ENCODE data around the gene MGMT.

DNA sequence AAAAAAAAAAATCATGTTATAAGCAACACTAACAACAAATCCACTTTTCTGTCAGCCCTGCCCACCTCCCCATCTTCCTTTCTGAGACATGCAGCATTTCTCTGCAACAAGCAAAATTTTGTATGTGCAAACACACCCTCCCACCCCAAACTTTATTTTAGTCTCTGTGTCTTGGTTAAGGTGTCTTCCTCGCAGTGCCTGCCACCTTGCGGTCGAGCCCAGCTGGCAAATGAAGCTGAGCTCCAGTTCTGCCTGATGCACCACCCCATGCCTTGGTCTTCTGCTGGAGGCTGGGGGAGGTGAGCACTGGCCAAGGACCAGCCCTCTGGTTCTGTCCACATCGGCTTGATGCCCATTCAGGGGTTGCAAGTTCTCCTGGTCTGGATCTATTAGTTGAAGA lies 206.3 kb downstream of the MGMT start:
- no peak for TF ChIP-seq EZH2 (IDR thresholded peaks at IDR 0.05; ENCODE audit: borderline replicate concordance, low read depth, low read length, severe bottlenecking)
- no peak for TF ChIP-seq JUN (IDR thresholded peaks at IDR 0.05; ENCODE audit: borderline replicate concordance, insufficient read depth, insufficient read length, low read depth)
- TF ChIP-seq, protein P1, sequence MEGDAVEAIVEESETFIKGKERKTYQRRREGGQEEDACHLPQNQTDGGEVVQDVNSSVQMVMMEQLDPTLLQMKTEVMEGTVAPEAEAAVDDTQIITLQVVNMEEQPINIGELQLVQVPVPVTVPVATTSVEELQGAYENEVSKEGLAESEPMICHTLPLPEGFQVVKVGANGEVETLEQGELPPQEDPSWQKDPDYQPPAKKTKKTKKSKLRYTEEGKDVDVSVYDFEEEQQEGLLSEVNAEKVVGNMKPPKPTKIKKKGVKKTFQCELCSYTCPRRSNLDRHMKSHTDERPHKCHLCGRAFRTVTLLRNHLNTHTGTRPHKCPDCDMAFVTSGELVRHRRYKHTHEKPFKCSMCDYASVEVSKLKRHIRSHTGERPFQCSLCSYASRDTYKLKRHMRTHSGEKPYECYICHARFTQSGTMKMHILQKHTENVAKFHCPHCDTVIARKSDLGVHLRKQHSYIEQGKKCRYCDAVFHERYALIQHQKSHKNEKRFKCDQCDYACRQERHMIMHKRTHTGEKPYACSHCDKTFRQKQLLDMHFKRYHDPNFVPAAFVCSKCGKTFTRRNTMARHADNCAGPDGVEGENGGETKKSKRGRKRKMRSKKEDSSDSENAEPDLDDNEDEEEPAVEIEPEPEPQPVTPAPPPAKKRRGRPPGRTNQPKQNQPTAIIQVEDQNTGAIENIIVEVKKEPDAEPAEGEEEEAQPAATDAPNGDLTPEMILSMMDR (IDR thresholded peaks at IDR 0.05; ENCODE audit: extremely low read depth in 1 of 2, insufficient read depth in 1 of 2, low read depth in 1 of 2, low read length in 2 of 2): no peak
- TF ChIP-seq POLR2A (IDR thresholded peaks at IDR 0.05; ENCODE audit: low read depth, low read length): no peak
- no peak for TF ChIP-seq POLR2AphosphoS5 (IDR thresholded peaks at IDR 0.05; ENCODE audit: insufficient read depth, low read depth, low read length)
- TF ChIP-seq, protein P2, sequence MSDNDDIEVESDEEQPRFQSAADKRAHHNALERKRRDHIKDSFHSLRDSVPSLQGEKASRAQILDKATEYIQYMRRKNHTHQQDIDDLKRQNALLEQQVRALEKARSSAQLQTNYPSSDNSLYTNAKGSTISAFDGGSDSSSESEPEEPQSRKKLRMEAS (IDR thresholded peaks at IDR 0.05; ENCODE audit: insufficient read depth, insufficient read length): no peak
- TF ChIP-seq GATA2 (IDR thresholded peaks at IDR 0.05; ENCODE audit: insufficient read depth, insufficient read length, low read depth, low read length): no peak
- TF ChIP-seq FOS (IDR thresholded peaks at IDR 0.05; ENCODE audit: borderline replicate concordance, insufficient read depth, low read length): no peak
